ENCODE data around the gene MAGI3. TPM values are rescaled to one million over a fixed set of nuclear protein-coding genes. Genes with fewer than 3 reads are reported as not detected.

Gene MAGI3
- total and polyA plus RNA-seq, 2 of the 13 experiments (the other 11 are each of a cell fraction or from before 2014, with no cell fraction given) = 4.0 to 11.8 TPM

- Histone ChIP-seq H3K4me3 (replicated peaks in 1 of 3; ENCODE audit: insufficient read depth in 1 of 3, low read depth in 2 of 3, low read length in 3 of 3) (no peak overlapping the region), H3K4me2 (ENCODE audit: low read depth, low read length) (no peak overlapping the region), H3K4me1 (ENCODE audit: insufficient read depth, low read length) (peaks cover 13% of the 10 kb centered on the region), H4K20me1 (ENCODE audit: insufficient read depth, low read length) (no peaks in the 10 kb centered on the region), H3K27me3 (ENCODE audit: control insufficient read depth in 1 of 2, insufficient read depth in 2 of 2, low read length in 2 of 2) (no peaks in the 10 kb centered on the region), H2AFZ (ENCODE audit: low read length) (no peak overlapping the region), H3K9ac (ENCODE audit: insufficient read depth, low read depth, low read length) (no peak overlapping the region), H3K36me3 (replicated peaks in 1 of 2; ENCODE audit: control insufficient read depth in 1 of 2, insufficient read depth in 2 of 2, low read length in 2 of 2) (no peaks in the 10 kb centered on the region; a peak in 1 of 5 replicates), H3K79me2 (ENCODE audit: insufficient read depth, low read length) (peaks cover 3% of the 10 kb centered on the region), H3K27ac (ENCODE audit: extremely low read length, insufficient read depth, low read length) (no peak overlapping the region), H3K9me3 (ENCODE audit: low read length) (no peaks in the 10 kb centered on the region)
- no TSS peak for BruUV-seq (replicated peaks)
- in situ Hi-C loops (cut with HindIII; ENCODE audit: extremely low pct_ligation_motif_present, low pct_unique_long_range_greater_than_20kb) = no loop called here
- DNase-seq (ENCODE audit: low spot score) (no peak), ATAC-seq (no peak), FAIRE-seq (no peak)
- 82% methylated on average over 2 of the region's 2 CpGs for WGBS (ENCODE audit: low lambda C conversion rate)
- intact Hi-C loops (cut with micrococcal nuclease; ENCODE audit: unreplicated experiment) = no loop called here
- TF ChIP-seq ATF1 (CRISPR knock-in tag; IDR thresholded peaks at IDR 0.05) = no peak
- CTCF ChIA-PET (ENCODE audit: low intra/inter-chr PET ratio, low total read pairs) = no interaction called here
- POLR2A ChIA-PET = no interaction called here
Observed at GRCh38 chr1:113545626-113546025, 155.3 kb downstream of the MAGI3 start.

GRCh38 chr1:113551728-113552127, 161.4 kb downstream of the MAGI3 start:
- Histone ChIP-seq H3K27ac (ENCODE audit: extremely low read length, insufficient read depth, low read length) (no peak overlapping the region), H3K36me3 (replicated peaks in 1 of 2; ENCODE audit: control insufficient read depth in 1 of 2, insufficient read depth in 2 of 2, low read length in 2 of 2) (no peaks in the 10 kb centered on the region), H4K20me1 (ENCODE audit: insufficient read depth, low read length) (no peaks in the 10 kb centered on the region), H3K4me3 (replicated peaks in 1 of 3; ENCODE audit: insufficient read depth in 1 of 3, low read depth in 2 of 3, low read length in 3 of 3) (no peak overlapping the region), H3K9me3 (ENCODE audit: low read length) (no peaks in the 10 kb centered on the region), H3K79me2 (ENCODE audit: insufficient read depth, low read length) (no peaks in the 10 kb centered on the region), H3K9ac (ENCODE audit: insufficient read depth, low read depth, low read length) (no peak overlapping the region), H3K27me3 (ENCODE audit: control insufficient read depth in 1 of 2, insufficient read depth in 2 of 2, low read length in 2 of 2) (no peaks in the 10 kb centered on the region), H2AFZ (ENCODE audit: low read length) (no peak overlapping the region), H3K4me1 (ENCODE audit: insufficient read depth, low read length) (no peaks in the 10 kb centered on the region), H3K4me2 (ENCODE audit: low read depth, low read length) (no peak overlapping the region)
- WGBS (ENCODE audit: low lambda C conversion rate) = 97% methylated on average over 1 of the region's 1 CpG
- ChIA-PET POLR2A (no interaction called here), CTCF (ENCODE audit: low intra/inter-chr PET ratio, low total read pairs) (no interaction called here)
- no peak for DNase-seq (ENCODE audit: low spot score)
- in situ Hi-C loops (cut with HindIII; ENCODE audit: extremely low pct_ligation_motif_present, low pct_unique_long_range_greater_than_20kb) = no loop called here
- intact Hi-C loops (cut with micrococcal nuclease; ENCODE audit: unreplicated experiment) = no loop called here
- ATAC-seq = no peak
- no TSS peak for BruUV-seq (replicated peaks)
- FAIRE-seq = no peak
- TF ChIP-seq ZBTB42 (CRISPR knock-in tag; IDR thresholded peaks at IDR 0.05) (no peak), ZNF556 (CRISPR knock-in tag; IDR thresholded peaks at IDR 0.05; ENCODE audit: borderline replicate concordance) (no peak), THAP9 (CRISPR knock-in tag; IDR thresholded peaks at IDR 0.05; ENCODE audit: borderline replicate concordance) (no peak), ZNF530 (CRISPR knock-in tag; IDR thresholded peaks at IDR 0.05; ENCODE audit: low read depth) (no peak), PAF1 (CRISPR knock-in tag; IDR thresholded peaks at IDR 0.05) (no peak), RNF219 (CRISPR knock-in tag; IDR thresholded peaks at IDR 0.05) (no peak), ZNF670 (CRISPR knock-in tag; IDR thresholded peaks at IDR 0.05; ENCODE audit: borderline replicate concordance) (no peak), ZFP90 (CRISPR knock-in tag; IDR thresholded peaks at IDR 0.05; ENCODE audit: borderline replicate concordance) (no peak), AKAP8 (CRISPR knock-in tag; IDR thresholded peaks at IDR 0.05) (no peak), IRF1 (CRISPR knock-in tag; IDR thresholded peaks at IDR 0.05; ENCODE audit: low read depth) (no peak), THAP8 (CRISPR knock-in tag; IDR thresholded peaks at IDR 0.05; ENCODE audit: borderline replicate concordance) (no peak)
